Stromal cell of bone marrow (primary cell): ENCODE measurements around the gene EFCAB11.

Source experiments
- DNase-seq: peaks from one replicate; pipeline ENCODE4 v3.0.0-alpha.2; 2012; ENCODE audit warnings: low read depth

The EFCAB11 gene

DNA sequence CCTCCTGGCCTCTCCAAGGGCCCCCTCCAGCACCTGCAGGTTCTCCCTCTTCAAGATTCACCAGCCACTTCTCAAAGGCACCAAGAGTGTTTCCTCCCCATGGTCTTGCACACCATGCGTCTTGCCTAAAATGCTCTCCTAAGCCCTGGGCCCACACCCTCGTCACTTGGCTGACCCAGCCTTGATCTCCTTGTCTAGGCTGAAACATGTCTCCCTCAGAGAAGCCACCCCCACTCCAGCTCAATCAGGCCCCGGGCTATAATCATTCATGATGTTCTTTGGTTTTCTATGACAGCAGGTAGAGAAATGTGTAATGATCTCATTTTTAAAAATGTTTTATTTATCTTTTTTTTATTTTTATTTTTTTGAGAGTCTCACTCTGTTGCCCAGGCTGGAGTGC lies 88.1 kb downstream of the EFCAB11 start:
- DNase-seq, result no peak

DNA sequence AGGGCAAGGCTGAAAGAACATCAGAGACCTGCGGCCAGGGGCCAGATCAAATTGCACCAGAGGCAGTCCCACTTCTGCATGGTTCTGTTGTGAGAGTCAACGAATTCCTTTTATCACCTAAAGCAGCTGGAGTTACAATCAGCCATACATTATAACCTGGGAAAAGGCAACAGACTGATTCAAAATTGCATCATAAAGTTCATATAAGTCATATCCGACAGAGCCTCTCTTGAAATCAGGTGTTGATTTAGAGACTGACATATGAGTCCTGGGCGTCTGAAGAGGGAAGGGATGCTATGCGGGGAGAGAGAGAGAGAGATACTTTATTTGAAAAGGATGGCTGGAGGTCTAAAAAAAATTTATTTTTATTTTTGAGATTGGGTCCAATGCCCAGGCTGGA lies 89.4 kb downstream of the EFCAB11 start:
- no peak for DNase-seq

DNA sequence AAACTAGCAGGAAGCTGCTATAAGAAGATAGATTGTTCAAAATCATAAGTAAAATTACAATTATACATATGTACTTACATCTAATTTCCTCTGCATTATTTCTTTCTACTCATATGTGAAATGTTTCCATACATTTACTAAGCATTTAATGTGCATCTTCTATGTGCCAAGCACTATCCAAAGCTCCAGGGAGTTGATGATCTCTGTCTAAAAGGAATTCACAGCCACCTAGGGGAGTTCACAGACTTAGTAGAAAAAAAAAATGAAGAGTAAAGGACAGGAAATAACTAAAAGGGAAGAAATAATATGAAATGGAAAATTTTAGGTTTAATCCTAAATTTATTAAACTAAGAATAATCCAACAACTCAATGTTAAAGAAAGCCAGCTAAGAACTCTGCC lies 91.7 kb downstream of the EFCAB11 start:
- DNase-seq, result no peak

DNA sequence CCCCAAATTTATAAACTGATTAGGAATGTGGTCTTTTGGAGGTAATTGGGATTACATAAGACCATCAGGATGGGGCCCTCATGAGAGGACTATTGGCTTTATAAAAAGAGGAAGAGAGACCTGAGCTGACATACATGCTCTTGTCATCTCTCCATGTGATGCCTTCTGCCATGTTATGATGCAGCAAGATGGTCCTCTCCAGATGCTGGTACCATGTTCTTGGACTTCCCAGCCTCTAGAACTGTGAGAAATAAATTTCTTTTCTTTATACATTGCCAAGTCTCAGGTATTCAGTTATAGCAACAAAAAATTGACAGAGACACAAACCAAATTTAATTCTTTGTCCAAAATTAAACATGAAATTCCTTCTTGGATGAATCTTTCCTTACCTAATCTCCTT lies 92.9 kb downstream of the EFCAB11 start:
- DNase-seq, result no peak

DNA sequence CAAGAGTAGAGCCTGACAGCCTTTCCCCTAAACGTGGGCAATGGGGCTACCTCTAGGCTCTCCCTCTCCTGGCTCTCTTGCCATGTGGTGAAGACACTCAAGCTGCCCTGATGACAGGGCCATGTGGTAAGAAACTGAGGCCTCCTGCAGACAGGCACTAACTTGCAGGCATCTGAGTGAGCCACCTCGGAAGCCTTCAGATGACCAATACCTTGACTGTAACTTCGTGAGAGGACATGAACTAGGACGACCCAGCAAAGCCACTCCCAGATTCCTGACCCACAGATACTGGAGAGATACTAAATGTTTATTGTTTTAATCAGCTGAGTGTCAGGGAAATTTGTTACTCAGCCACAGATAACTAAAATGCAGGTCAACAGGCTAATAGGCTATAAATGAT lies 96.4 kb downstream of the EFCAB11 start:
- DNase-seq, result no peak

DNA sequence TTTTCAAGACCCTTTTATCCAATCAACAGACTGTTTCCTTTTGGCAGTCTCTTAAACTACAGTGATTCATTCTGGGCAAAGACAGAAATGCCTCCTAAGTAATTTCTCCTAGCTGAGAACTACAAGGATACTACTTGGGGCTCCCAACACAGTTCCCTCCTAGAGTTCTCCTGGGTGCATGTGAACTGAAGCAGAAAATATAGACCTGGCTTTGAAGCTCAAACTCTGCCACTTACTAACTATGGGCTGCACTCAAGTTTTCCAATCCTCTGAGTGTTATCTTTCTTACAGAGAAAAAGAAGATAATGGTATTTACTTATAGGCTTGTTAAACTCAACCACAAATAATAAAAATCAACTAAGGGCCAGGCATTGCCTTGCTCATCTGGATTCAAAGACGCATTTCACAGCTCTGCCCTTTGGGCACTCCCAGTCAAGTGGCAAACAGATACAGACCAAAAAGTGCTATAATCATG lies 97.6 kb downstream of the EFCAB11 start:
- DNase-seq, result peak; percentile 26

DNA sequence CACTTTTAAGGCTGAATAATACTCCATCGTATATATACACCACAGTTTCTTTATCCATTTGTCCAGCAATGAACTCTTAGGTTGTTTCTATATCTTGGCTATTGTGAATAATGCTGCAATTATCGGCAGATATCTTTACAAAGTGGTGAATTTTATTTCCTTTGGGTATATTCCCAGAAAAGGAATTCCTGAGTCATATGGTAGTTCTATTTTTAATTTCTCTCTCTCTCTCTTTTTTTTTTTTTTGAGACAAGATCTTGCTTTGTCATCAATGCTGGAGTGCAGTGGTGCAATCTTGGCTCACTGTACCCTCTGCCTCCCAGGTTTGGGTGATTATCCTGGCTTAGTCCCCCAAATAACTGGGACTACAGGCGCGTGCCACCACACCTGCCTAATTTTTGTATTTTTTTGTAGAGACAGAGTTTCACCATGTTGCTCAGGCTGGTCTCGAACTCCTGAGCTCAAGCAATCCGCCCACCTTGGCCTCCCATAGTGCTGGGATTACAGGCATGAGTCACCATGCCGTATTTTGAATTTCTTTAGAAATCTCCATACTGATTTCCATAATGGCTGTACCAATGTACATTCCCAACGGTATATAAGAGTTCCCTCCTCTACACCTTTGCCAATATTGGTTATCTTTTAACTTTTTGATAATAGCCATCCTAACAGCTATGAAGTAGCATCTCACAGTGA lies 98.4 kb downstream of the EFCAB11 start:
- DNase-seq, result peak; percentile 83

DNA sequence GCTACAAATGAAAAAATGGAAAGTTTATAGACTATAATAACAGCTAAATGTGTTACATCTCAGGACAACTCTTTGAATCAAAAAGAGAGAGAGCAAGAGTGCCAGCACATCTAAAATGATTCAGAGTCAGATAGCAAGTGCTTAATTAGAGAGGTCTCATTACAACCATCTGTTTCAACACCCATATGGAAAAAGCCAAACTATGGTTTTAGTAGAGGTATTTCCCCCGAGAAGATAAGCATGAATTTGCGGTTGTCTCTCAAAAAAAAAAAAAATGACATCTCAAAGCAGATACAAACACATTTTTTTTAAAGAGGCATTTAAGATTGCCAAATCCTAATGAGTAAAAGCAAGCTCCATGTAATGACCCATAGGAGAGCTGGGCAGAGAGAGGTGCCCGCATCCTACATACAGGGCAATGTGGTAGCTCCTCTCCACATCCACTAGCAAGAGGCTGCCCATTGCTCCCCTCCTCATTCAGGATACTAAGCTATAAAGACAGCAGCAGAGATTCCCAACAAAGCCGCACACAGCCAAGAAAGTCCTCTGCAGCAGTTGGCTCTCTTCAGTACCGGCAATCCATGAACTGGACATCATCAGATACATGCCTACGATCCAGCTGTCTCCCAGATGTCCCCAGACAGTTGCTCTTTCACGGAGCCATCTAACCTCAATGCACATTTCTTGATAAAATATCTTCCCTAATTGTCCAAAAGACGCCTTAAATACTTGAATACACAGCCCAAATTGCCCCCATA lies 100.4 kb downstream of the EFCAB11 start:
- DNase-seq, result no peak

DNA sequence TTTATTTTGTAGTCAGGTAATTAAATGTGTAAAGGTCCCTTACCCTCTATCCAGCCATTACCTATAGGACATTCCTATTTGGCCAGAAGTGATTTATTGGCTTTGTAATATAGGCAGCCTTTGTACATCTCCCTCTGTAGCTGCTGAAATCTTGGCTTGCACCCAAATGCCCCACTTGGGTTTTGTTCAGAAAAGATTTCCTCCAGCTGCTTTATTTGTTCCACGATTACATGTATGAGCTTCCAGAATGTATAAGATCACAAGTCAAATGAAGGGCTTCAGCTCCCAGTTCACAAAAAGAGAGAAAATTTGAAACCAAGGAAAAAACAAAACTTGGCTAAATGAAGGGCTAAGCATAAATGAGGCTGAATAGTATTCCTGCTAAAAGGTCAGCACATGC lies 103.4 kb downstream of the EFCAB11 start:
- no peak for DNase-seq

DNA sequence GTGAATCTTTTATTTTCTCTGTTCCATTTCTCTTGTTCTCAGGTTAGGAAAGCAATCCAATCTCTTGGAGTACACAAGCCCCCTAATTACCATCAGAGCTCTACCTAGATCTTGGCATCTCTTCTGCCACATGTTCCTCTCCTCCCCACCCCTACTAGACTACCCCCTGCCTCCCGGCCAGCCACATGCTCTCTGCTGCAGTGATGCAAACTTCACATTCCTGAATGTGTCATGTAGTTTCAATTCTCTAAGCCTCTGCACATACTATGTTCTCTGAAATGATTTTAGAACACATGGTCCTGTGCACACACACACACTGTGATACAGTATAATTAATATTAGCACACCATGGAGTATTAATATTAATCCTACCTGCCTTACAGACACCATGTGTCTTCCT lies 104.6 kb downstream of the EFCAB11 start:
- no peak for DNase-seq

DNA sequence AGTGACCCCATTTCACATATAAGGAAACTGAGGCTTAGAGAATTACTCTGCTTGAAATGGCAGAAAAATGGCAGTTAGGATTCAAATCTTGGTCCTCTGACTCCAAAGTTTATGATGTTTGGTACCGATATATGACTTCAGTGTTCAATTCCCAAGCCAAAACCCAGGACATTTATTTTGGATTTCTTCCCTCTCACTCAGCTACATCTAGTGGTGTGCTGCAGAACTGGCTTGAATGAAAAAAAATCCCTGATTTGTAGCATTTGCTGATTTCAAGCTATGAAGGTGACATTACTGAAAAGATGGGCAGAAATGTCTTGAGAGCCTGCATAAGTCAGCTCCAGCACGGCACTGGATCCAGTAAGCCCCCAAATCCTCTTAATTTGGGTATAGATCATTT lies 106.4 kb downstream of the EFCAB11 start:
- DNase-seq, result no peak

DNA sequence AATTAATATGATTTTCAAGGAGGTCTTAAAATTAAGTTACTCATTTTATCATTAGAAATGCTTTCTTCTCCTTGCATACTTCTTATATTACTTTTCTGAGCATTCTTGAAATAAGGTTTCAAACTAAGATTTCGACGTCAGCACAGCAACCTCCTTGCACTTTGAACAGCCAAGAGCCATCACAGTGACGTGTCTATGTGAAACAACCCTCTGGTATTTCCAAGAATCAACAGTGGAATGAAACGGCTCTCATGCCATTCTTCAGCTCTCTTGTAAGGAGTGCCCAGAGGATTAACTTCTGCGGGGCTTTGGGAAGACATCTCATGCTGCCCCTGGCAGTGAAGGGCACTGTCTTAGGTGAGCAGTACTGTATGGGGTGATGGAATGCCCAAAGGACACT lies 109.2 kb downstream of the EFCAB11 start:
- DNase-seq, result peak; percentile 60

DNA sequence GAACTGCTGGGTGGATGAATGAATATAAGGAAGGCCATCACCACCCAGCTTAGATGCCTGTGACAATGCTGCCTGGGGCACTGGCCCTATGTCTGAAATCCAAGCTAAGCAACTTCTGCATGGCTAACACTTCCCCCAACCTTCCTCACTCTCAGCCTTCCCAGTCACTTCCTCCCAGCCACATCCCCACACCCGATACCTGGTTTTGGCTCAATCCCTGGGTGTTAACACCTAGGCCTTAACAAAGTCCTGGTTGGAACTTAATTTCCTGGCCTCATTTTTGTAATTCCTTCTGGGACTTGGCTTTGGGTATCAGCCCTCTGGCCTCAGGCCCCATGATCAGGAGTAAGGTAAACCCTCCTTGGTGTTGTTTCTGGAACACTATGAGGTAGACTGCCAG lies 110.0 kb downstream of the EFCAB11 start:
- DNase-seq, result no peak

DNA sequence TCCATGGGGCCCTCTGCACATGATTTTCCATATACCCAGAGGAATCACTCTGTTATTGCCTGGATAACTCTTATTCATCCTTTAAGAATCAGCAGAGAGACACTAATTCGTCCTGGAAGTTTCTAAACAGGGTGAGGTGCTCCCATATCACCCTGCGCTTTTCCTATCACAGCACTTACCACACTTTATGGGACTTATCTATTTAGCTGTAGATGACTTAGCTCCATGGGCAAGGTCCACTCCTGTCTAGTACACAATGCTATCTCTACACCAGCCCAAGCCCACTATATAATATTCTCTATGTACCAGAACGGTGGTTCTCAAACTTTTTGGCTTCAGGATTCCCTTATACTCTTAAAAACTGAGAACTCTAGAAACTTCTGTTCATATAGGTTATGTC lies 111.7 kb downstream of the EFCAB11 start:
- no peak for DNase-seq

DNA sequence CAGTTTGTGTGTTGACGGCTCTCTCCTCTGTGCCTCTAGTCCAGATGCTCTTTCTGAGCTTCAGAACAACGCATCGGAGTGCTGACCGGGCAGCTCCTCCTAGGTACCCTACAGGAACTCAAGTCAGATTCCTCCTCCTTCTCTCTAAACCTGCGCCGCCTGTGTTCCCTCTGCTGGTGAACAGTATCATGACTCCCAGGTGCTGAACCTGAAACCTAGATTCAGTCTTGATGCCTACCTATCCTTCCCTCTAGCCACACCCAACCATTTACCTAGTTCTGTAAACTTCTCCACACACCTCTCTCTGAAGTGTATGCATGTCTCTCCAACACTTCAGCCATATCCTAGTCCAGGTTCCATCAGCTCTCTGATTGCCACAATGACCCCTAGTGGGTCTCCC lies 112.7 kb downstream of the EFCAB11 start:
- DNase-seq, result no peak

DNA sequence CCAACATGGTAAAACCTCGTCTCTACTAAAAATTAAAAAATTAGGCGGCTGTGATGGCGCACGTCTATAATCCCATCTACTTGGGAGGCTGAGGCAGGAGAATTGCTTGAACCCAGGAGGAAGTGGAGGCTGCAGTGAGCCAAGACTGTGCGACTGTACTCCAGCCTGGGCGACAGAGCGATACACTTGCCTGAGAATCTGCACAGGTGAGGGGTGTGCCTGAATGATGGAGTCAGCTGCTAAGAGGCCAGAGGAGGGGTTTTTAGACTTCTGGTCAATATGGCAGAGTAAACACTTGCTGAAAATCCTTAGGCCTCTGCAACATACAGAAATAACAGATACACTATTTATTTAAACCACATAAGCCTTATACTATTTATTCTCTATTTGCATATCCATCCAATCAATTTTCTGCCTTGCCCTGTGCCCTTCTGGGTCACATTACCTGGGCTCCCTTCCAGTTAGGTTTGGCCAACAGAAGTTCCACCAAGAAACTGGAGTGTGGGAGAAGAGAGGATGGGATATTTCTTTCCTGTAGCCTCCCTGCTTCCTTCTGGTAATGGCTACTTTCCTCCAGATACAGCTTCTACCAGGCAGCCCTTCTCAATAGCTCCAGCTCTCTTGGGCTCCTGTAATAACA lies 117.6 kb downstream of the EFCAB11 start:
- no peak for DNase-seq

DNA sequence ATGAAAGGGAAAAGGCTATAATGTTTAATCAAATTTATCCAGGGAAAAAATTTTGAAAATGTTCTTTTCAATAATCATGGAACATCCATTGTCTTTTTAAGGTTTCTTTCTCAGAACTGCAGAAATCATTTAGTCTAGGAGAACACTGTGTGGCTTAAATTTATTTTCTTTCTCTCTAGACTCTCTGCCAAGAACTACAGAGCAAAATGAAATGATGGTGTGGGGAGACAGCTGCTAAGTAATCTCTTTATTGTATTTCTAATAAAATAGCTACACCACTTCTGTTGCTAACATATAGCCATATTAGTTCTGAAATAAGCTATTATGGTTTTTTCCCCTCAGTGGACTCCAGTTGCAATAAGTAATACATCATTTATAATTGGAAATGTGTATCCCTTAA lies 120.9 kb downstream of the EFCAB11 start:
- DNase-seq, result no peak

DNA sequence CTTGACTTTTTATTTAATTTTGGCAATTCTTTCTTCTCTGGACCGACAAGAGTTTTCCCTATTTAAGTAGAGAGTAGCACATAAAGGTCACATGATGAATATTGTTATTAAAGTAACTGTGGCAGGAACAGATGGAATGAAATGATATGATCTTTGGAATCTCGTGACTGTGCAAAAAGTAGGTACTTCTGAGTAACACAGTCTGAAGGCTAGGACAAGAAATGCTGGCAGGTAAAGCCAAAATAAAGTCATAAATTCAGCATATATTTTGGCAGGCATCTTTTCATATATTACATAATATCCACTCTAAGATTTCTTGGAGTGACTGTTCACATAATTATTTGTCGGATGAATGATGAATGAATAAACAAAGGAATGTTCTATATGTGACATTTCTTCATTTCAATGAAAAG lies 121.4 kb downstream of the EFCAB11 start:
- no peak for DNase-seq

DNA sequence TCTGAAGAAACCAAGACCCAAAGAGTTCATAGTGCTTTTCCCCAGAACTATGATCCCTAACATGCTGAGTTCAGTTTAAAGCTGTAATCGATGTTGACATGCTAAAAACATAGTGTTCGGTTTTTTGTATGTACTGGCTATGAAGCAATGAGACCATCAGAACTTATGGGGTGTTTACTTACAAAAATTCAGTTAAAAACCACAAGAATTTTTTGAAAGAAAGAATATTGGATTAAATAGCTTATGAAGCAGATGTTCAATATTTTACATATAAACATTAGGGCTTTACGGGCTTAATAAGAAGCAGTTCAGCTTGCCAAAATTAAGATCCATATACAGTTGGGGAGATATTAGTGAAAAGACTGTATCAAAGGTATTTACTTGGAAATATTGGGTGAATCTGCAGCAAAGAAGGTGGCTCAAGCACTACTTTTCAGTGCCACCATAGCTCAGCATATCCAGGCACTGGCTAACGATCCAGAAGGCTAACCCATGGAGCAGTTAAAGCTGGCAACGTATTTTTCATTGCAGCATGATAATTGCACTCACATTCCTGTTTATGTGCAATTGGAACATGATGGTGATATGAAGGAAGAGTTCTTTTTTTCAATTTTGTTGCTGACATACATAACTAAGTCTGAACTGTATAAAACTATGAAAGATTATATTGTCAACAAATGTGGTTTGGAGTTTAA lies 125.9 kb downstream of the EFCAB11 start:
- no peak for DNase-seq

DNA sequence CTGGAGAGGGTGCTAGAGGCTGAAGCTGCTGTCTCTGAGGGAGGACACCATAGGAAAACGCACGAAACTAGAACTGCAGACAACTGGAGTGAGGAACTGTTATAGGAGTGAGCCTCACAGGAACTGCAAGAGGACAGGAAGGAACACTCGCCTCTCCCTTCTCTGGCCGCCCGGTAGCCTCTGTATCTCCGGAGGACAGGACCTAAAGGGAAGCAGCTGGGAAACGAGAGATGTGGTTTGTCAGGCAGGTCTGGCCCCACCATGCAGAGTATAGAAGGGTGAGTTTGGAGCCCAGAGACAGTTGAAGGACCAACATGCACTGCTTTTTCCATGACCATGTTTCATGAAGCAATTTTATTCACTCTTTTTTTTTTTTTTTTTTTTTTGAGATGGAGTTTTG lies 127.3 kb downstream of the EFCAB11 start:
- no peak for DNase-seq

DNA sequence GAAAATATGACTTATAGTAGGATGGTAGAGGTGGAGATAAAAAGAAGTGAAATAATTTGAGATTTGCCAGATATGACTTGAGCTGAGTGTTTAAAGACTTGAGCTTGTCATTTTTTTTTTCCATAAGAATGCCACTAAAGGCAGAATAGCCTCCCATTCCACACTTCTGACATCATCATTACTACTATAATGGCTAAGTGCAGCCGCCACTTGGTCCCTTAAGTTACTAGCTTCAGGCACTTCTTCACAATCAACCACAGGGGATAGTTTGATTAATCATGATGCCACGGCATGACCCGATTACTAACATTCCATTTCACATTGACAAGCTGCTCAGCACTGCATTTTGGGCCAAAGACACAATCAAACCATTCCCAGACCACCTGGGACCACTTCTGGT lies 127.9 kb downstream of the EFCAB11 start:
- no peak for DNase-seq

DNA sequence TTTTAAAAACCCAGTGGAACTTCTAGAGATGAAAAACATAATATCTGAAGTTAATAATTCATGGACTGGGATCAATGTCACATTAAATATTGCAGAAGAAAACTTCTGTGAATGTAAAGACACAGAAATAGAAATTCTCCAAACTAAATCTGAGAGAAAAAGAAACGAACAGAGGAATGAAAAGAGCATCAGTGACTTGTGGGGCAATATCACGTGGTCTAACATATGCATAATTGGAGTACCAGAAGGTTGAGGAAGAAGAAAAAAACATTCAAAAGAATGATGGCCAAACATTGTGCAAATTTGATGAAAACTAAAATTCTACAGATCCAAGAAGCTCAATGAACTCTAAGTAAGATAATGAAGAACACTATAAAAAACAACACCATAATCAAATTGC lies 130.8 kb downstream of the EFCAB11 start:
- DNase-seq, result no peak

DNA sequence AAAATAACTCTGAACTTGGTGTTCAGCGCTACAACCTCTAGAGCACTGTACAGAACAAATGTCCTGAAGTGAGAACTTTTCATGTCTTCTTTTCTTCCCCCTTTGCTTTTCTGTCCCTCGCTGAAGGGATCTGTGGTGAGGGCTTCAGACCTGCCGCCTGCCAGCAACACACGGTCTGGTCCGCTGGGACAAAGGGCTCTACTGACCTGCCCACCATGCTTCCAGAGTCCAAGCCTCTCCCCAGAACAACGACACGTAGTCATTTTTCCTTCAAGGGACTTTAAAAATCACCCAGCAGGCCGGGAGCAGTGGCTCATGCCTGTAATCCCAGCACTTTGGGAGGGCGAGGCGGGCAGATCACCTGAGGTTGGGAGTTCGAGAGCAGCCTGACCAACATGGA lies 140.4 kb downstream of the EFCAB11 start:
- DNase-seq, result no peak
